Breast epithelium (tissue), 4 donors: ENCODE measurements around the gene SMC5. TPM values are rescaled to one million over a fixed set of nuclear protein-coding genes. Genes with fewer than 3 reads are reported as not detected.

Experiments
- DNase-seq, 2 donors: peaks; one replicate each; pipeline ENCODE4 v3.0.0-alpha.2; 2019; ENCODE audit warnings: low spot score in 2 of 2
- H3K27ac ChIP-seq, 2 donors: fragments of 200-600 bp; sonication (generic) in 1 of 2; one replicate each; pipeline ENCODE4 v1.5.1; 2016 to 2019; ENCODE audit warnings: mild to moderate bottlenecking in 1 of 2
- H3K27me3 ChIP-seq, 2 donors: fragments of 200-600 bp; sonication (generic) in 1 of 2; one replicate each; pipeline versions ENCODE4 v1.5.1 to v1.6.0; 2017 to 2019; ENCODE audit warnings: control low read depth in 1 of 2, mild to moderate bottlenecking in 1 of 2
- H3K36me3 ChIP-seq: fragments of 200-600 bp; one replicate; pipeline ENCODE4 v1.5.1; 2019
- H3K4me1 ChIP-seq, 2 donors: fragments of 200-600 bp; sonication (generic); one replicate each; pipeline ENCODE4 v1.5.1; 2016 to 2019; ENCODE audit warnings: control low read depth in 1 of 2
- H3K4me3 ChIP-seq, 3 donors: fragments of 200-600 bp; sonication (generic); 1 replicate in 2 of 3; 2 replicates in 1 of 3; pipeline ENCODE4 v1.5.1; 2016 to 2019; ENCODE audit warnings: mild to moderate bottlenecking in 3 of 3, moderate library complexity in 2 of 3
- H3K9me3 ChIP-seq, 2 donors: fragments of 200-600 bp; sonication (generic) in 1 of 2; one replicate each; pipeline ENCODE4 v1.5.1; 2016 to 2019; ENCODE audit warnings: control low read depth in 1 of 2
- CTCF ChIP-seq, 3 donors: fragments of 450-650 bp; IDR thresholded peaks; one replicate each; pipeline ENCODE4 v1.5.1; 2016 to 2017; ENCODE audit warnings: antibody characterized with exemption in 3 of 3, mild to moderate bottlenecking in 3 of 3, moderate library complexity in 3 of 3
- POLR2A ChIP-seq: fragments of 450-650 bp; IDR thresholded peaks from one replicate; pipeline ENCODE4 v1.6.1; 2016; ENCODE audit warnings: antibody characterized with exemption, mild to moderate bottlenecking, moderate library complexity
- POLR2AphosphoS5 ChIP-seq, 3 donors: sonication (generic); formaldehyde crosslinking; IDR thresholded peaks; one replicate each; pipeline ENCODE4 v1.6.1; 2017; ENCODE audit warnings: antibody characterized with exemption in 3 of 3
- intact Hi-C: fragments of 100-400 bp; cut with DNase I; formaldehyde crosslinking; loops from one replicate; pipeline ENCODE4 v1.15.1; 2023; ENCODE audit warnings: low total_unique reads
- total RNA-seq, 3 donors: library from RNA; depleted of rRNA; stranded (reverse); fragments of >200 nt; gene quantifications; one replicate each; pipeline ENCODE4 v1.1.0, GENCODE V29; 2016

SMC5 gene
- total RNA-seq, 3 donors from 2014 or later = 23.4 to 62.2 (median 43.9) TPM

- Histone ChIP-seq H3K4me1 (no peaks in the 10 kb centered on the region), H3K4me3 (no peak overlapping the region), H3K27ac (peak overlapping the region in 1 of 2 donors; percentile 21), H3K27me3 (no peaks in the 10 kb centered on the region), H3K36me3 (no peaks in the 10 kb centered on the region), H3K9me3 (no peaks in the 10 kb centered on the region)
- intact Hi-C loops = no loop called here
- TF ChIP-seq POLR2A (no peak), POLR2AphosphoS5 (IDR thresholded peaks at IDR 0.05) (no peak), CTCF (IDR thresholded peaks at IDR 0.05) (no peak)
- no peak for DNase-seq
Observed at GRCh38 chr9:70285246-70285645, 26.5 kb downstream of the SMC5 start.

GRCh38 chr9:70285981-70286598 is 27.3 kb downstream of the SMC5 start:
- intact Hi-C loops = no loop called here
- no peak overlapping the region for H3K27ac ChIP-seq
- no peak for TF ChIP-seq POLR2AphosphoS5 (IDR thresholded peaks at IDR 0.05)
- TF ChIP-seq CTCF (IDR thresholded peaks at IDR 0.05) = no peak
- TF ChIP-seq POLR2A = no peak

GRCh38 chr9:70290626-70291025 is 31.8 kb downstream of the SMC5 start:
- Histone ChIP-seq H3K27me3 (no peaks in the 10 kb centered on the region), H3K9me3 (peaks cover 0 to 7% of the 10 kb centered on the region in 2 donors), H3K4me1 (no peaks in the 10 kb centered on the region), H3K36me3 (no peaks in the 10 kb centered on the region), H3K27ac (no peak overlapping the region), H3K4me3 (no peak overlapping the region)
- TF ChIP-seq POLR2A = no peak
- TF ChIP-seq POLR2AphosphoS5 (IDR thresholded peaks at IDR 0.05) = no peak
- TF ChIP-seq CTCF (IDR thresholded peaks at IDR 0.05) = no peak
- no peak for DNase-seq
- intact Hi-C loops = no loop called here

More at GRCh38 chr9:70285981-70286598, 27.3 kb downstream of the SMC5 start:
- H3K9me3 ChIP-seq = peaks cover 0 to 2% of the 10 kb centered on the region in 2 donors
- no peak for DNase-seq
- no peaks in the 10 kb centered on the region for H3K27me3 ChIP-seq
- H3K4me1 ChIP-seq = no peaks in the 10 kb centered on the region
- no peaks in the 10 kb centered on the region for H3K36me3 ChIP-seq
- no peak overlapping the region for H3K4me3 ChIP-seq

- intact Hi-C loops = no loop called here
- no peak overlapping the region for H3K4me3 ChIP-seq
Observed at GRCh38 chr9:70291446-70291845, 32.7 kb downstream of the SMC5 start.

More at GRCh38 chr9:70291446-70291845, 32.7 kb downstream of the SMC5 start:
- Histone ChIP-seq H3K4me1 (no peaks in the 10 kb centered on the region), H3K9me3 (peaks cover 0 to 7% of the 10 kb centered on the region in 2 donors), H3K27ac (no peak overlapping the region), H3K27me3 (no peaks in the 10 kb centered on the region), H3K36me3 (no peaks in the 10 kb centered on the region)
- DNase-seq = no peak
- no peak for TF ChIP-seq CTCF (IDR thresholded peaks at IDR 0.05)
- TF ChIP-seq POLR2AphosphoS5 (IDR thresholded peaks at IDR 0.05) = no peak
